22Rv1 (cell line): ENCODE measurements around the gene WDR3.

ENCODE experiments used
- H3K27ac ChIP-seq: fragments of 450-650 bp; 2 replicates; pipeline ENCODE4 v1.5.1; 2017
- CTCF ChIP-seq: fragments of 450-650 bp; IDR thresholded peaks from 2 replicates; pipeline ENCODE4 v1.5.1; 2017; ENCODE audit warnings: mild to moderate bottlenecking
- ZFX ChIP-seq: fragments of 450-650 bp; IDR thresholded peaks from 2 replicates; pipeline ENCODE4 v1.6.1; 2017; ENCODE audit warnings: antibody characterized with exemption, borderline replicate concordance

The WDR3 gene

GRCh38 chr1:117895482-117896114 lies 33.9 kb upstream of the WDR3 start:
- TF ChIP-seq CTCF (peak; percentile 88), ZFX (no peak)

GRCh38 chr1:117897551-117897950 lies 32.0 kb upstream of the WDR3 start:
- TF ChIP-seq CTCF (no peak), ZFX (no peak)

More at GRCh38 chr1:117895482-117896114, 33.9 kb upstream of the WDR3 start:
- H3K27ac ChIP-seq: no peak overlapping the region

GRCh38 chr1:117899801-117900200 lies 29.7 kb upstream of the WDR3 start:
- H3K27ac ChIP-seq: no peak overlapping the region
- TF ChIP-seq CTCF (no peak), ZFX (no peak)

More at GRCh38 chr1:117897551-117897950, 32.0 kb upstream of the WDR3 start:
- H3K27ac ChIP-seq: no peak overlapping the region

- H3K27ac ChIP-seq: no peak overlapping the region
- no peak for TF ChIP-seq CTCF
- no peak for TF ChIP-seq ZFX
Measured at GRCh38 chr1:117902944-117903343, 26.6 kb upstream of the WDR3 start.

GRCh38 chr1:117904485-117904884 lies 25.1 kb upstream of the WDR3 start:
- TF ChIP-seq CTCF (no peak), ZFX (no peak)
- H3K27ac ChIP-seq: no peak overlapping the region

GRCh38 chr1:117905019-117905418 lies 24.5 kb upstream of the WDR3 start:
- H3K27ac ChIP-seq: no peak overlapping the region
- TF ChIP-seq CTCF: no peak

- H3K27ac ChIP-seq: no peak overlapping the region
- TF ChIP-seq ZFX (no peak), CTCF (no peak)
Measured at GRCh38 chr1:117911051-117911450, 18.5 kb upstream of the WDR3 start.
